PC-9 (cell line): ENCODE results near the gene GGN.

Experiments
- EZH2 ChIP-seq: fragments of 200-600 bp; sonication (generic); IDR thresholded peaks from 2 replicates; pipeline ENCODE4 v1.8.0; 2017; ENCODE audit warnings: antibody characterized with exemption, low read depth
- TF ChIP-seq, protein P1 (sequence below): fragments of 200-600 bp; sonication (generic); conservative IDR thresholded peaks from 2 replicates; pipeline ENCODE4 v1.6.1; 2017; ENCODE audit warnings: mixed run types, antibody characterized with exemption, mild to moderate bottlenecking, moderate library complexity

DNA sequence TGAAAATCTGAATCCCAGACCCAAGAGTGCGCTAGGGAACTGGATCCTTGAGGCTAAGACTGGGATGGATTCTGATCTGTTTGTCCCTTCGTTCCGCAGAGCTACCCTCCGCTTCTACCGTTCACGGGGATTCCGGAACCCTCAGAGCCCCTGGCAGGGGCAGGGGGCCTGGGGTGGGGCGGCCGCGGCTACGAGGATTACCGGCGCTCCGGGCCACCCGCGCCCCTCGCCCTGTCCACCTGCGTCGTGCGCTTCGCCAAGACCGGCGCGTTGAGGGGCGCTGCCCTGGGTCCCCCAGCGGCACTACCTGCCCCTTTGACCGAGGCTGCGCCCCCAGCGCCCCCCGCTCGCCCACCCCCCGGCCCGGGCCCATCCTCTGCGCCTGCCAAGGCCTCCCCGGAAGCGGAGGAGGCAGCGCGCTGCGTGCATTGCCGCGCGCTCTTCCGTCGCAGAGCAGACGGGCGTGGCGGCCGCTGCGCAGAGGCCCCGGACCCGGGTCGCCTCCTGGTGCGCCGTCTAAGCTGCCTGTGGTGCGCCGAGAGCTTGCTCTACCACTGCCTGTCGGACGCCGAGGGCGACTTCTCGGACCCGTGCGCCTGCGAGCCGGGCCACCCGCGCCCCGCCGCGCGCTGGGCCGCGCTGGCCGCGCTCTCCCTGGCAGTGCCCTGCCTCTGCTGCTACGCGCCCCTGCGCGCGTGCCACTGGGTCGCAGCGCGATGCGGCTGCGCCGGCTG is 7.7 kb upstream of the GGN start:
- no peak for TF ChIP-seq EZH2
- TF ChIP-seq, protein P1, sequence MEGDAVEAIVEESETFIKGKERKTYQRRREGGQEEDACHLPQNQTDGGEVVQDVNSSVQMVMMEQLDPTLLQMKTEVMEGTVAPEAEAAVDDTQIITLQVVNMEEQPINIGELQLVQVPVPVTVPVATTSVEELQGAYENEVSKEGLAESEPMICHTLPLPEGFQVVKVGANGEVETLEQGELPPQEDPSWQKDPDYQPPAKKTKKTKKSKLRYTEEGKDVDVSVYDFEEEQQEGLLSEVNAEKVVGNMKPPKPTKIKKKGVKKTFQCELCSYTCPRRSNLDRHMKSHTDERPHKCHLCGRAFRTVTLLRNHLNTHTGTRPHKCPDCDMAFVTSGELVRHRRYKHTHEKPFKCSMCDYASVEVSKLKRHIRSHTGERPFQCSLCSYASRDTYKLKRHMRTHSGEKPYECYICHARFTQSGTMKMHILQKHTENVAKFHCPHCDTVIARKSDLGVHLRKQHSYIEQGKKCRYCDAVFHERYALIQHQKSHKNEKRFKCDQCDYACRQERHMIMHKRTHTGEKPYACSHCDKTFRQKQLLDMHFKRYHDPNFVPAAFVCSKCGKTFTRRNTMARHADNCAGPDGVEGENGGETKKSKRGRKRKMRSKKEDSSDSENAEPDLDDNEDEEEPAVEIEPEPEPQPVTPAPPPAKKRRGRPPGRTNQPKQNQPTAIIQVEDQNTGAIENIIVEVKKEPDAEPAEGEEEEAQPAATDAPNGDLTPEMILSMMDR: no peak
